Calu3 (cell line): ENCODE data around the gene TOMM20L. TPM values are rescaled to one million over a fixed set of nuclear protein-coding genes. Genes with fewer than 3 reads are reported as not detected.
A peak's percentile ranks its signal among the peaks of the same experiment; 100 is the strongest.

ENCODE experiments used
- Bru-seq: library from RNA; stranded (reverse); fragments of 400-500 nt; gene quantifications from one replicate; lab custom pipeline; 2021; lab: Mats Ljungman, UMichigan
- BruChase-seq, 2 experiments: library from RNA; stranded (reverse); fragments of 400-500 nt; gene quantifications; one replicate each; lab custom pipeline; 2021; lab: Mats Ljungman, UMichigan
- BruUV-seq: library from RNA; stranded (reverse); fragments of 400-500 nt; replicated peaks from 2 replicates; lab custom pipeline; 2021; lab: Mats Ljungman, UMichigan
- CTCF ChIA-PET: fragments of 300-600 bp; sonication (Branson Sonifier 250); formaldehyde crosslinking; loops from one replicate; lab custom pipeline; 2022; ENCODE audit warnings: antibody characterized with exemption; lab: Charles Lee
- DNase-seq: peaks from one replicate; pipeline ENCODE4 v3.0.0; 2022
- H3K27ac Mint-ChIP-seq: one replicate; pipeline ENCODE4 v1.8.0; 2022; ENCODE audit warnings: mixed read lengths; ENCODE audit not compliant: unreplicated experiment
- H3K27me3 Mint-ChIP-seq: one replicate; pipeline ENCODE4 v1.8.0; 2022; ENCODE audit warnings: mixed read lengths; ENCODE audit not compliant: unreplicated experiment
- H3K36me3 Mint-ChIP-seq: one replicate; pipeline ENCODE4 v1.8.0; 2022; ENCODE audit warnings: mild to moderate bottlenecking, moderate library complexity, mixed read lengths; ENCODE audit not compliant: insufficient read depth, unreplicated experiment
- H3K4me1 Mint-ChIP-seq: one replicate; pipeline ENCODE4 v1.8.0; 2022; ENCODE audit warnings: mild to moderate bottlenecking, low read depth, mixed read lengths; ENCODE audit not compliant: unreplicated experiment
- H3K4me3 Mint-ChIP-seq: one replicate; pipeline ENCODE4 v1.8.0; 2022; ENCODE audit warnings: mild to moderate bottlenecking, low read depth, moderate library complexity, mixed read lengths; ENCODE audit not compliant: unreplicated experiment
- H3K9me3 Mint-ChIP-seq: one replicate; pipeline ENCODE4 v1.8.0; 2022; ENCODE audit warnings: low read depth, mixed read lengths; ENCODE audit not compliant: unreplicated experiment
- intact Hi-C: fragments of 100-400 bp; cut with micrococcal nuclease; formaldehyde crosslinking; loops from one replicate; pipeline ENCODE4 v1.10.0; 2022; ENCODE audit not compliant: unreplicated experiment
- long read RNA-seq: library from polyadenylated mRNA; stranded (forward); transcript quantifications from one replicate; pipeline ENCODE4 v2.0.0, GENCODE V29; 2022
- total RNA-seq: library from RNA; stranded (reverse); gene quantifications from 2 replicates; pipeline ENCODE4 v1.2.3, GENCODE V29; 2022
- TF ChIP-seq, protein P1 (sequence below): fragments of 200-600 bp; IDR thresholded peaks from one replicate; pipeline ENCODE4 v1.8.0; 2022; ENCODE audit warnings: antibody characterized with exemption; ENCODE audit not compliant: unreplicated experiment

Gene TOMM20L
- total RNA-seq, result not detected in 2 replicates
- percentile 38 among the genes with signal in this experiment for Bru-seq, nascent RNA
- percentile 42 among the genes with signal in this experiment for BruChase-seq, experiment 1, labeled RNA remaining after a 6-hour chase
- percentile 32 among the genes with signal in this experiment for BruChase-seq, experiment 2, labeled RNA remaining after a 2-hour chase
- long read RNA-seq, partial matches to known transcripts, result 0 of 3 reads
- long read RNA-seq, other reads (novel, unspliced or antisense), result 3 of 3 reads

GRCh38 chr14:58395812-58396788, at the start of gene TOMM20L:
Gene TOMM20L (plus strand): TSS chr14:58395930. CDS start chr14:58395958, 28 bp downstream.
- Mint-ChIP-seq H3K27ac (no peak within 1 kb of the TSS), H3K4me3 (peak within 1 kb of the TSS; percentile 71), H3K9me3 (no peaks in the 10 kb centered on the region), H3K27me3 (no peaks in the 10 kb centered on the region), H3K36me3 (peaks cover 16% of the 10 kb centered on the region), H3K4me1 (peaks cover 7% of the 10 kb centered on the region)
- TF ChIP-seq, protein P1, sequence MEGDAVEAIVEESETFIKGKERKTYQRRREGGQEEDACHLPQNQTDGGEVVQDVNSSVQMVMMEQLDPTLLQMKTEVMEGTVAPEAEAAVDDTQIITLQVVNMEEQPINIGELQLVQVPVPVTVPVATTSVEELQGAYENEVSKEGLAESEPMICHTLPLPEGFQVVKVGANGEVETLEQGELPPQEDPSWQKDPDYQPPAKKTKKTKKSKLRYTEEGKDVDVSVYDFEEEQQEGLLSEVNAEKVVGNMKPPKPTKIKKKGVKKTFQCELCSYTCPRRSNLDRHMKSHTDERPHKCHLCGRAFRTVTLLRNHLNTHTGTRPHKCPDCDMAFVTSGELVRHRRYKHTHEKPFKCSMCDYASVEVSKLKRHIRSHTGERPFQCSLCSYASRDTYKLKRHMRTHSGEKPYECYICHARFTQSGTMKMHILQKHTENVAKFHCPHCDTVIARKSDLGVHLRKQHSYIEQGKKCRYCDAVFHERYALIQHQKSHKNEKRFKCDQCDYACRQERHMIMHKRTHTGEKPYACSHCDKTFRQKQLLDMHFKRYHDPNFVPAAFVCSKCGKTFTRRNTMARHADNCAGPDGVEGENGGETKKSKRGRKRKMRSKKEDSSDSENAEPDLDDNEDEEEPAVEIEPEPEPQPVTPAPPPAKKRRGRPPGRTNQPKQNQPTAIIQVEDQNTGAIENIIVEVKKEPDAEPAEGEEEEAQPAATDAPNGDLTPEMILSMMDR, result peak; percentile 85
- BruUV-seq, result no TSS peak
- CTCF ChIA-PET, result interaction anchor here (1.2 to 1.7 kb wide), 2 partner anchors 9 to 98 kb away, joined by 4 to 5 read pairs; partner anchors contain the start of gene ARID4A
- DNase-seq, result peak; percentile 80
- intact Hi-C loops, result loop anchor here (5.0 kb wide), 1 partner anchor 289 kb away; no protein-coding TSS in a partner anchor

DNA sequence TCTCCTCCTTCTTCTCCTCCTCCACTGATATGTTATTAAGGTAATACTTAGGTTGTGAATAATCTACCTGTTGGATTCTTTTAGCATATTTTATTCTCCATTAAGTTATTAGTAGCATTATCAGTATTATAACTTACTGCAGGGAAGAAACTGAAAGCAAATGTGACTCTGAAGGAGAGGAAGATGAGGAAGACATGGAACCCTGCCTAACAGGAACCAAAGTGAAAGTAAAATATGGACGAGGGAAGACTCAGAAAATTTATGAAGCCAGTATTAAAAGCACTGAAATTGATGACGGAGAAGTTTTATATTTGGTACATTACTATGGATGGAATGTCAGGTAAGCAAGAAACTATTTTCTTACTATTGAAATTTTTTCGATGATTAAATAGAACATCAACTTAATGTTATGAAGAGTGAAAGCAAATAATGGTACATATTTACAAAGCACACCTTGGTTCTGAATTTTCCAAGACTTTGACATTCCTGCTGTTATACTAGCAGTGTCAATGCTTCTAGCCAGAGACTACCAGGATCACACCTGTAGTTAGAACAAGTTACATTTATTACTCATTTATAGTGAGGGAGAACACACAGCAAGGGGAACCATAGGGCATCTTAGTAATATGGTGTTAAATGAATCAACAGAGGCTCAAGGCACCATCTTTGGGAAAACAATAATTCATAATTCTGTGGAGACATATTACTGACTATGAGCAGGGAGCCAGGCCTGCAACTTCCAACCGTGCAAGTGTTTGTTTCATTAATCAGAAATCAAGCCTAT, 42.0 kb upstream of the TOMM20L start:
- Mint-ChIP-seq H3K27ac (peak overlapping the region; percentile 41), H3K27me3 (no peaks in the 10 kb centered on the region), H3K36me3 (peaks cover 14% of the 10 kb centered on the region), H3K4me3 (peak overlapping the region; percentile 31), H3K9me3 (no peaks in the 10 kb centered on the region), H3K4me1 (peaks cover 8% of the 10 kb centered on the region)
- no TSS peak for BruUV-seq
- intact Hi-C loops, result no loop called here
- CTCF ChIA-PET, result interaction anchor here (0.7 kb wide), 1 partner anchor 714 kb away, joined by 4 read pairs; no protein-coding TSS in a partner anchor
- TF ChIP-seq, protein P1, result no peak
- no peak for DNase-seq

GRCh38 chr14:58354808-58355207, 40.9 kb upstream of the TOMM20L start:
- H3K9me3 Mint-ChIP-seq, result no peaks in the 10 kb centered on the region
- peaks cover 10% of the 10 kb centered on the region for H3K36me3 Mint-ChIP-seq
- TF ChIP-seq, protein P1, result no peak
- peaks cover 8% of the 10 kb centered on the region for H3K4me1 Mint-ChIP-seq
- no peak for DNase-seq
- H3K27ac Mint-ChIP-seq, result no peak overlapping the region
- no TSS peak for BruUV-seq
- CTCF ChIA-PET, result interaction anchor here (0.7 kb wide), 1 partner anchor 713 kb away, joined by 4 read pairs; no protein-coding TSS in a partner anchor
- no peak overlapping the region for H3K4me3 Mint-ChIP-seq
- intact Hi-C loops, result no loop called here
- H3K27me3 Mint-ChIP-seq, result no peaks in the 10 kb centered on the region
